ENCODE measurements around the gene DPF1.
"Not testable (repeated sequence)": the region's sequence is repeated elsewhere in the genome, so short reads cannot be mapped to it uniquely, and the experiment has no call there.

Gene DPF1

DNA sequence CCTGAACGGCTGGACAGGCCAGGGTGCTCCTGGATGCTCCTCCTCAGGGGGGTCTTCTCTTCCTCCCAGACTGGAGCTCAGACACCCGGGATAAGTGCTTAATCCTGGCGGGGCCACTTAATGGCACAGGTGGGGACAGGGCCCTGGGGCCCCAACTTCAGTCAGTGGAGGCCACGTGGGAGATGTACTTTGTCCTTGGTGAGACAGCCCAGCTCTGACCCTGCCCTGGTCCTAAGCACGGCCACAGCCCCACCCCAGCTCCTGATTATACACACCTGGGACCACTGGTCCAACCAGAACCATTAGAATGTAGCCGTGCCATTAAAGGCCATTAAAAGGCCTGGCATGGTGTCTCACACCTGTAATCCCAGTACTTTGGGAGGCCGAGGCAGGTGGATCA is 24.4 kb upstream of the DPF1 start:
- Histone ChIP-seq H3K4me3 (ENCODE audit: low read depth in 1 of 2, low read length in 2 of 2) (no peak overlapping the region), H3K9ac (ENCODE audit: low read length) (no peak overlapping the region), H3K27me3 (ENCODE audit: control insufficient read depth in 1 of 2, insufficient read depth in 2 of 2, low read length in 2 of 2) (no peaks in the 10 kb centered on the region), H3K4me1 (ENCODE audit: insufficient read depth, low read length) (peaks cover 45% of the 10 kb centered on the region), H3K36me3 (ENCODE audit: insufficient read depth, low read length) (peaks cover 5% of the 10 kb centered on the region), H3K9me3 (ENCODE audit: low read length) (no peaks in the 10 kb centered on the region), H3K27ac (ENCODE audit: low read depth, low read length) (peak overlapping the region; percentile 47)

GRCh38 chr19:38247734-38248268 is 23.8 kb upstream of the DPF1 start:
- Histone ChIP-seq H3K4me1 (ENCODE audit: insufficient read depth, low read length) (peaks cover 40% of the 10 kb centered on the region), H3K27ac (ENCODE audit: low read depth, low read length) (peak overlapping the region; percentile 47), H3K36me3 (ENCODE audit: insufficient read depth, low read length) (peaks cover 5% of the 10 kb centered on the region), H3K9ac (ENCODE audit: low read length) (no peak overlapping the region), H3K27me3 (ENCODE audit: control insufficient read depth in 1 of 2, insufficient read depth in 2 of 2, low read length in 2 of 2) (no peaks in the 10 kb centered on the region), H3K9me3 (ENCODE audit: low read length) (no peaks in the 10 kb centered on the region), H3K4me3 (ENCODE audit: low read depth in 1 of 2, low read length in 2 of 2) (no peak overlapping the region)

DNA sequence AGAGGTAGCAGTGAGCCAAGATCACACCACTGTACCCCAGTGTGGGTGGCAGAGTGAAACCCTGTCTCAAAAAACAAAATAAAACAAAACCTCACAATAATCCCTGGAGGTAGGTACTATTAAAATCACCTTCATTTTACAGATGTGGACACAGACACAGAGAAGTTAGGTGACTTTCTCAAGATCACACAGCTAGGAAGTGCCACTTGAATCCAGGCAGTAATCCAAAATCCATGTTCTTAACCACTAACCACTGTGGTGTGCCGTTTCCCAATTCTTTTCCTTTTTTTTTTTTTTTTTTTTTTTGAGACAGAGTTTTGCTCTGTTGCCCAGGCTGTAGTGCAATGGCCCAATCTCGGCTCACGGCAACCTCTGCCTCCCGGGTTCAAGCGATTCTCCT is 23.1 kb upstream of the DPF1 start:
- H3K4me1 ChIP-seq (ENCODE audit: insufficient read depth, low read length): peaks cover 35% of the 10 kb centered on the region
- no peaks in the 10 kb centered on the region for H3K27me3 ChIP-seq (ENCODE audit: control insufficient read depth in 1 of 2, insufficient read depth in 2 of 2, low read length in 2 of 2)
- peaks cover 5% of the 10 kb centered on the region for H3K36me3 ChIP-seq (ENCODE audit: insufficient read depth, low read length)
- no peak overlapping the region for H3K27ac ChIP-seq (ENCODE audit: low read depth, low read length)
- no peak overlapping the region for H3K9ac ChIP-seq (ENCODE audit: low read length)
- no peak overlapping the region for H3K4me3 ChIP-seq (ENCODE audit: low read depth in 1 of 2, low read length in 2 of 2)
- no peaks in the 10 kb centered on the region for H3K9me3 ChIP-seq (ENCODE audit: low read length)

DNA sequence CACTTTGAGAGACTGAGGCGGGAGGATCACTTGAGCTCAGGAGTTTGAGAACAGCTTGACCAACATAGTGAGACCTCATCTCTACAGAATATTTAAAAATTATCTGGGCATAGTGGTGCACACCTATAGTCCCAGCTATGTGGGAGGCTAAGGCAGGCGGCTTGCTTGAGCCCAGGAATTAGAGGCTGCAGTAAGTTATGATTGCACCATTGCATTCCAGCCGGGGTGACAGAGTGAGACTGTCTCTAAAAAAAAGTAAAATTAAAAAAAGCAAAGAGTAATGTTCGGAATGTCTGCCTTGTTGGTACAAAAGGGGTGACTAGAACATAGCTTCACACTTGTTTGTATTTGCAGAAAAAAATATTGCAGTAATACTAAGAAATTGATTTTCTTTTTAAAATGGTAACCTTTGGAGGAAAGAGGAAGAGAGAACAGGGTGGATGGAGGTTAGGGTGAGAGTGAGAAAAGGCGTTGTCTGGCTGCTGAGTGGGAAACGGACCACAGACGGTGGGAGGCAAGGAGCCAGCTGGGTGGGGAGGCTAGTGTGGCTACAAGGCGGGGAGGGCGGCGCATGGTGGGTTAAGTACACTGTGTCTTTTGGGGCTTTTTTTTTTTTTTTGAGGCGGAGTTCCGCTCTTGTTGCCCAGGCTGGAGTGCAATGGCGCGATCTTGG is 21.9 kb upstream of the DPF1 start:
- H3K9ac ChIP-seq (ENCODE audit: low read length): no peak overlapping the region
- peaks cover 5% of the 10 kb centered on the region for H3K36me3 ChIP-seq (ENCODE audit: insufficient read depth, low read length)
- no peak overlapping the region for H3K27ac ChIP-seq (ENCODE audit: low read depth, low read length)
- no peaks in the 10 kb centered on the region for H3K9me3 ChIP-seq (ENCODE audit: low read length)
- no peaks in the 10 kb centered on the region for H3K27me3 ChIP-seq (ENCODE audit: control insufficient read depth in 1 of 2, insufficient read depth in 2 of 2, low read length in 2 of 2)
- H3K4me1 ChIP-seq (ENCODE audit: insufficient read depth, low read length): peaks cover 26% of the 10 kb centered on the region
- H3K4me3 ChIP-seq (ENCODE audit: low read depth in 1 of 2, low read length in 2 of 2): no peak overlapping the region

DNA sequence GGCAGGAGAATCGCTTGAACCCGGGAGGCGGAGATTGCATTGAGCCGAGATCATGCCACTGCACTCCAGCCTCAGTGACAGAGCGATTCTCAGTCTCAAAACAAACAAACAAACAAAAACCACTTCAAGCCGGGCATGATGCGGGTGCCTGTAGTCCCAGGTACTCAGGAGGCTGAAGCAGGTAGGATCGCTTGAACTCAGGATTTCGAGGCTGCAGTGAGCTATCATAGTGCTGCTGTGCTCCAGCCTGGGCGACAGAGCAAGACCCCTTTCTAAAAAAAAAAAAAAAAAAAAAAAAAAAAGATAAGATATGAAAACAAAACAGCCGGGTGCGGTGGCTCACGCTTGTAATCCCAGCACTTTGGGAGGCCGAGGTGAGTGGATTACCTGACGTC is 19.3 kb upstream of the DPF1 start:
- no peaks in the 10 kb centered on the region for H3K9me3 ChIP-seq (ENCODE audit: low read length)
- peaks cover 15% of the 10 kb centered on the region for H3K4me1 ChIP-seq (ENCODE audit: insufficient read depth, low read length)
- H3K36me3 ChIP-seq (ENCODE audit: insufficient read depth, low read length): peaks cover 2% of the 10 kb centered on the region
- no peak overlapping the region for H3K4me3 ChIP-seq (ENCODE audit: low read depth in 1 of 2, low read length in 2 of 2)
- H3K27ac ChIP-seq (ENCODE audit: low read depth, low read length): no peak overlapping the region
- no peak overlapping the region for H3K9ac ChIP-seq (ENCODE audit: low read length)
- H3K27me3 ChIP-seq (ENCODE audit: control insufficient read depth in 1 of 2, insufficient read depth in 2 of 2, low read length in 2 of 2): no peaks in the 10 kb centered on the region

GRCh38 chr19:38239816-38240215 is 15.8 kb upstream of the DPF1 start:
- Histone ChIP-seq H3K27ac (ENCODE audit: low read depth, low read length) (no peak overlapping the region), H3K36me3 (ENCODE audit: insufficient read depth, low read length) (no peaks in the 10 kb centered on the region), H3K4me1 (ENCODE audit: insufficient read depth, low read length) (no peaks in the 10 kb centered on the region), H3K27me3 (ENCODE audit: control insufficient read depth in 1 of 2, insufficient read depth in 2 of 2, low read length in 2 of 2) (peaks cover 0 to 22% of the 10 kb centered on the region in 2 donors), H3K9ac (ENCODE audit: low read length) (no peak overlapping the region), H3K9me3 (ENCODE audit: low read length) (no peaks in the 10 kb centered on the region), H3K4me3 (ENCODE audit: low read depth in 1 of 2, low read length in 2 of 2) (no peak overlapping the region)

DNA sequence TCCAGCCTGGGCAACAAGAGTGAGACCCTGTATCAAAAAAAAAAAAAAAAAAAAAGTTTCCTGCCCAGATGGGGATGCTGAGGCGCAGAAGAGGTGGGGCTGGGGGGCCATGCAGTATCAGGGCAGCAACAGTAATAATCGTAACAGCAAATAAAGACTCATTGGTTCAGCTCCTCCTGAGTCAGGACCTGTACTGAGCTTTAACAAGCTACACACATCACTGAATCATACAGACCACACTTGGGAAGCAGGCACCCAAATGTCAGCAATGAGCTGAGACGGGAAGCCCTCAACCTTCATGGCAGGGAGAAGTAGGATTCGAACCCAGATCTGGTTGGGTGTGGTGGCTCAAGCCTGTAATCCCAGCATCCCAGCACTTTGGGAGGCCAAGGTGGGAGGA is 10.6 kb upstream of the DPF1 start:
- Histone ChIP-seq H3K27ac (ENCODE audit: low read depth, low read length) (no peak overlapping the region), H3K4me1 (ENCODE audit: insufficient read depth, low read length) (no peaks in the 10 kb centered on the region), H3K27me3 (ENCODE audit: control insufficient read depth in 1 of 2, insufficient read depth in 2 of 2, low read length in 2 of 2) (peaks cover 4 to 51% of the 10 kb centered on the region in 2 donors), H3K4me3 (ENCODE audit: low read depth in 1 of 2, low read length in 2 of 2) (no peak overlapping the region), H3K36me3 (ENCODE audit: insufficient read depth, low read length) (no peaks in the 10 kb centered on the region), H3K9me3 (ENCODE audit: low read length) (no peaks in the 10 kb centered on the region), H3K9ac (ENCODE audit: low read length) (no peak overlapping the region)

GRCh38 chr19:38233740-38234251 is 9.8 kb upstream of the DPF1 start:
- Histone ChIP-seq H3K9ac (ENCODE audit: low read length) (no peak overlapping the region), H3K4me1 (ENCODE audit: insufficient read depth, low read length) (peaks cover 1% of the 10 kb centered on the region), H3K4me3 (ENCODE audit: low read depth in 1 of 2, low read length in 2 of 2) (no peak overlapping the region), H3K9me3 (ENCODE audit: low read length) (no peaks in the 10 kb centered on the region), H3K27me3 (ENCODE audit: control insufficient read depth in 1 of 2, insufficient read depth in 2 of 2, low read length in 2 of 2) (peaks cover 4 to 58% of the 10 kb centered on the region in 2 donors), H3K36me3 (ENCODE audit: insufficient read depth, low read length) (no peaks in the 10 kb centered on the region), H3K27ac (ENCODE audit: low read depth, low read length) (no peak overlapping the region)

- no peak overlapping the region for H3K27ac ChIP-seq (ENCODE audit: low read depth, low read length)
- no peaks in the 10 kb centered on the region for H3K36me3 ChIP-seq (ENCODE audit: insufficient read depth, low read length)
- peaks cover 11 to 67% of the 10 kb centered on the region in 2 donors for H3K27me3 ChIP-seq (ENCODE audit: control insufficient read depth in 1 of 2, insufficient read depth in 2 of 2, low read length in 2 of 2)
- H3K4me1 ChIP-seq (ENCODE audit: insufficient read depth, low read length): peaks cover 5% of the 10 kb centered on the region
- no peaks in the 10 kb centered on the region for H3K9me3 ChIP-seq (ENCODE audit: low read length)
- H3K4me3 ChIP-seq (ENCODE audit: low read depth in 1 of 2, low read length in 2 of 2): no peak overlapping the region
- no peak overlapping the region for H3K9ac ChIP-seq (ENCODE audit: low read length)
These were observed 7.9 kb upstream of the DPF1 start for GRCh38 chr19:38231918-38232317.

GRCh38 chr19:38230506-38231133 is 6.6 kb upstream of the DPF1 start:
- peaks cover 17 to 72% of the 10 kb centered on the region in 2 donors for H3K27me3 ChIP-seq (ENCODE audit: control insufficient read depth in 1 of 2, insufficient read depth in 2 of 2, low read length in 2 of 2)
- H3K27ac ChIP-seq (ENCODE audit: low read depth, low read length); H3K36me3 ChIP-seq (ENCODE audit: insufficient read depth, low read length); H3K9me3 ChIP-seq (ENCODE audit: low read length); H3K4me3 ChIP-seq (ENCODE audit: low read depth in 1 of 2, low read length in 2 of 2); H3K9ac ChIP-seq (ENCODE audit: low read length); H3K4me1 ChIP-seq (ENCODE audit: insufficient read depth, low read length): not testable (repeated sequence)

GRCh38 chr19:38229585-38230073 is 5.6 kb upstream of the DPF1 start:
- no peaks in the 10 kb centered on the region for H3K36me3 ChIP-seq (ENCODE audit: insufficient read depth, low read length)
- H3K9me3 ChIP-seq (ENCODE audit: low read length): no peaks in the 10 kb centered on the region
- H3K4me1 ChIP-seq (ENCODE audit: insufficient read depth, low read length): peaks cover 5% of the 10 kb centered on the region
- H3K27ac ChIP-seq (ENCODE audit: low read depth, low read length): no peak overlapping the region
- peaks cover 20 to 74% of the 10 kb centered on the region in 2 donors for H3K27me3 ChIP-seq (ENCODE audit: control insufficient read depth in 1 of 2, insufficient read depth in 2 of 2, low read length in 2 of 2)
- no peak overlapping the region for H3K4me3 ChIP-seq (ENCODE audit: low read depth in 1 of 2, low read length in 2 of 2)
- no peak overlapping the region for H3K9ac ChIP-seq (ENCODE audit: low read length)
